PC-3 (cell line): ENCODE data around the gene RTP3. TPM values are rescaled to one million over a fixed set of nuclear protein-coding genes. Genes with fewer than 3 reads are reported as not detected.
A peak's percentile ranks its signal among the peaks of the same experiment; 100 is the strongest.

Source experiments
- ATAC-seq: fragments of 200-7000 bp; cut with Tn5 transposase; 2 replicates; pipeline ENCODE4 v1.9.1; 2020; ENCODE audit warnings: mild to moderate bottlenecking, moderate library complexity
- BruUV-seq: library from RNA; stranded (reverse); fragments of 400-500 nt; replicated peaks from 2 replicates; lab custom pipeline; 2021; lab: Mats Ljungman, UMichigan
- CTCF ChIA-PET: fragments of 300-600 bp; sonication (Branson Sonifier 250); formaldehyde crosslinking; loops from one replicate; lab custom pipeline; 2022; ENCODE audit warnings: antibody characterized with exemption; lab: Charles Lee
- POLR2A ChIA-PET: fragments of 300-600 bp; sonication (Branson Sonifier 250); formaldehyde crosslinking; loops from one replicate; lab custom pipeline; 2022; ENCODE audit warnings: antibody characterized with exemption; ENCODE audit not compliant: unreplicated experiment; lab: Charles Lee
- DNase-seq: peaks from one replicate; pipeline ENCODE4 v3.0.0-alpha.2; 2015
- H2AFZ ChIP-seq: fragments of 300-600 bp; sonication (generic); 2 replicates; pipeline ENCODE4 v1.6.0; 2016; ENCODE audit warnings: antibody characterized with exemption, low read length
- H3F3A ChIP-seq: fragments of 300-600 bp; sonication (generic); one replicate; pipeline ENCODE4 v1.6.0; 2017; ENCODE audit warnings: antibody characterized with exemption, low read length, control low read depth, mild to moderate bottlenecking; ENCODE audit not compliant: unreplicated experiment
- H3K27ac ChIP-seq: fragments of 300-600 bp; sonication (generic); 2 replicates; pipeline ENCODE4 v1.5.1; 2016; ENCODE audit warnings: mild to moderate bottlenecking, low read length
- H3K27me3 ChIP-seq: fragments of 300-600 bp; sonication (generic); 2 replicates; pipeline ENCODE4 v1.6.1; 2016; ENCODE audit warnings: low read length, mixed read lengths
- H3K36me3 ChIP-seq: fragments of 300-600 bp; sonication (generic); 2 replicates; pipeline ENCODE4 v1.6.1; 2016; ENCODE audit warnings: low read depth, mixed run types, low read length, mixed read lengths
- H3K4me1 ChIP-seq: fragments of 300-600 bp; sonication (generic); 2 replicates; pipeline ENCODE4 v1.5.1; 2016; ENCODE audit warnings: low read length; ENCODE audit not compliant: insufficient read depth
- H3K4me2 ChIP-seq: fragments of 300-600 bp; sonication (generic); 2 replicates; pipeline ENCODE4 v1.6.0; 2016; ENCODE audit warnings: low read length
- H3K4me3 ChIP-seq: fragments of 300-600 bp; sonication (generic); 2 replicates; pipeline ENCODE4 v1.5.1; 2016; ENCODE audit warnings: mild to moderate bottlenecking, low read length, mixed read lengths
- H3K79me2 ChIP-seq: fragments of 300-600 bp; sonication (generic); 2 replicates; pipeline ENCODE4 v1.6.1; 2017; ENCODE audit warnings: low read length, mixed read lengths
- H3K9ac ChIP-seq: fragments of 300-600 bp; sonication (generic); 2 replicates; pipeline ENCODE4 v1.6.0; 2016; ENCODE audit warnings: mild to moderate bottlenecking, low read length
- H3K9me2 ChIP-seq: fragments of 300-600 bp; sonication (generic); replicated peaks from 2 replicates; pipeline ENCODE4 v1.6.1; 2016; ENCODE audit warnings: mixed run types, low read length, mixed read lengths
- H3K9me3 ChIP-seq: fragments of 300-600 bp; sonication (generic); 2 replicates; pipeline ENCODE4 v1.6.1; 2016; ENCODE audit warnings: low read length, mixed read lengths
- H4K20me1 ChIP-seq: fragments of 300-600 bp; sonication (generic); 2 replicates; pipeline ENCODE4 v1.6.1; 2016; ENCODE audit warnings: low read length, mixed read lengths
- CTCF ChIP-seq: fragments of 300-600 bp; sonication (generic); conservative IDR thresholded peaks from 2 replicates; pipeline ENCODE4 v1.5.1; 2017; ENCODE audit warnings: antibody characterized with exemption, low read depth, mild to moderate bottlenecking, low read length
- EZH2 ChIP-seq: fragments of 300-600 bp; sonication (generic); IDR thresholded peaks from one replicate; pipeline ENCODE4 v1.6.1; 2017; ENCODE audit warnings: antibody characterized with exemption, mild to moderate bottlenecking, low read length; ENCODE audit not compliant: unreplicated experiment
- EZH2phosphoT487 ChIP-seq: fragments of 300-600 bp; sonication (generic); IDR thresholded peaks from 2 replicates; pipeline ENCODE4 v1.6.1; 2018; ENCODE audit warnings: mild to moderate bottlenecking, antibody characterized with exemption, low read length, borderline replicate concordance
- intact Hi-C: fragments of 100-400 bp; cut with micrococcal nuclease; formaldehyde crosslinking; loops from 2 replicates; pipeline ENCODE4 v1.9.0; 2023
- total RNA-seq: library from RNA; depleted of rRNA; stranded (reverse); fragments of >200 nt; gene quantifications from 2 replicates; pipeline ENCODE4 v1.2.3, GENCODE V29; 2014

RTP3 gene
- total RNA-seq, 1 experiment from 2014 or later: not detected

DNA sequence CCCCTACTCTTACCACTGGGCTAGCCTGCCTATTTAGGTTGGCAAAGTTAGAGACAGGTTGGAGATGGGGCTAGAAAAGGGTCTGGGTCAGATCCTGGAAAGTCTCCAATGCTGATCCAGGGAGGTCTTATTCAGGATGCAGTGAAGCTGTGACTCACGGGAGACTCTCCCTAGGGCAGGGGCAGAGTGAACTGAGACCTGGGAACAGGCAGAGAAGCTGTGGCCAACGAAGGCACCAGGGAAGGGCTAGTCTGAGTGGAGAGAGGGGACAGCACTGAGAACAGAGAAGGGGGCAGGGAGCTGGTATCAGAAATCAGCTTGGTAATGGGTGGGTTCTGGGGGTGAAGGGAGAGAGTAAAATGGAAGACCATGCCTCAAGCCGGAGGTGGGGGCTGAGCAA lies 35.3 kb upstream of the RTP3 start:
- H3K4me3 ChIP-seq: no peak overlapping the region
- ATAC-seq (peak; percentile 18; the same call in 1 of the 2 replicates), DNase-seq (no peak)
- H3K4me2 ChIP-seq: no peak overlapping the region
- H3K27me3 ChIP-seq: no peaks in the 10 kb centered on the region
- no peaks in the 10 kb centered on the region for H3K79me2 ChIP-seq
- intact Hi-C loops: no loop called here
- ChIA-PET CTCF (interaction anchor here (1.0 to 1.2 kb wide), 2 partner anchors 26 to 96 kb away, joined by 5 read pairs; no protein-coding TSS in a partner anchor), POLR2A (no interaction called here)
- H3K27ac ChIP-seq: no peak overlapping the region
- H3K9me2 ChIP-seq: no peaks in the 10 kb centered on the region
- TF ChIP-seq EZH2phosphoT487 (no peak), EZH2 (no peak), CTCF (no peak)
- H3K9me3 ChIP-seq: no peaks in the 10 kb centered on the region
- no peaks in the 10 kb centered on the region for H4K20me1 ChIP-seq
- H3F3A ChIP-seq: no peaks in the 10 kb centered on the region
- no TSS peak for BruUV-seq
- no peak overlapping the region for H3K9ac ChIP-seq
- H2AFZ ChIP-seq: no peak overlapping the region
- peaks cover 6% of the 10 kb centered on the region; the same call in 1 of the 2 replicates for H3K4me1 ChIP-seq
- H3K36me3 ChIP-seq: no peaks in the 10 kb centered on the region

- ATAC-seq (peak; percentile 29; the same call in 1 of the 2 replicates), DNase-seq (no peak)
- Histone ChIP-seq H3K4me1 (peaks cover 6% of the 10 kb centered on the region; the same call in 1 of the 2 replicates), H3K9me2 (no peaks in the 10 kb centered on the region), H3K4me3 (no peak overlapping the region), H3K9me3 (no peaks in the 10 kb centered on the region), H3K9ac (no peak overlapping the region), H3K27ac (no peak overlapping the region), H2AFZ (no peak overlapping the region), H3K79me2 (no peaks in the 10 kb centered on the region), H4K20me1 (no peaks in the 10 kb centered on the region), H3K36me3 (no peaks in the 10 kb centered on the region), H3K4me2 (no peak overlapping the region), H3K27me3 (no peaks in the 10 kb centered on the region), H3F3A (no peaks in the 10 kb centered on the region)
- ChIA-PET POLR2A (interaction anchor here (0.5 kb wide), 1 partner anchor 19 kb away, joined by 5 read pairs; no protein-coding TSS in a partner anchor), CTCF (interaction anchor here (1.2 kb wide), 1 partner anchor 25 kb away, joined by 5 read pairs; no protein-coding TSS in a partner anchor)
- no TSS peak for BruUV-seq
- intact Hi-C loops: no loop called here
- TF ChIP-seq CTCF: no peak
- TF ChIP-seq EZH2: no peak
- TF ChIP-seq EZH2phosphoT487: no peak
These were observed 34.5 kb upstream of the RTP3 start for GRCh38 chr3:46463120-46463867.

- ChIA-PET POLR2A (interaction anchor here (0.5 kb wide), 1 partner anchor 18 kb away, joined by 5 read pairs; no protein-coding TSS in a partner anchor), CTCF (no interaction called here)
- H3K4me2 ChIP-seq: no peak overlapping the region
- H4K20me1 ChIP-seq: no peaks in the 10 kb centered on the region
- no peaks in the 10 kb centered on the region for H3K36me3 ChIP-seq
- H3K9me2 ChIP-seq: no peaks in the 10 kb centered on the region
- H2AFZ ChIP-seq: no peak overlapping the region
- ATAC-seq (no peak), DNase-seq (no peak)
- H3K4me3 ChIP-seq: no peak overlapping the region
- peaks cover 6% of the 10 kb centered on the region; the same call in 1 of the 2 replicates for H3K4me1 ChIP-seq
- no peaks in the 10 kb centered on the region for H3K79me2 ChIP-seq
- intact Hi-C loops: no loop called here
- no peaks in the 10 kb centered on the region for H3F3A ChIP-seq
- TF ChIP-seq EZH2 (no peak), CTCF (no peak), EZH2phosphoT487 (no peak)
- H3K27ac ChIP-seq: no peak overlapping the region
- no peaks in the 10 kb centered on the region for H3K9me3 ChIP-seq
- BruUV-seq: no TSS peak
- H3K27me3 ChIP-seq: no peaks in the 10 kb centered on the region
- H3K9ac ChIP-seq: no peak overlapping the region
These were observed 33.9 kb upstream of the RTP3 start for GRCh38 chr3:46463868-46464241.
